GM13977 (cell line): ENCODE results near the gene SVBP.
"Not testable (repeated sequence)": the region's sequence is repeated elsewhere in the genome, so short reads cannot be mapped to it uniquely, and the experiment has no call there.

Experiments
- DNase-seq: peaks from one replicate; pipeline ENCODE4 v3.0.0; 2012; ENCODE audit warnings: low spot score
- CTCF ChIP-seq: IDR thresholded peaks from 2 replicates; pipeline ENCODE4 v1.5.1; 2012; ENCODE audit warnings: mild to moderate bottlenecking, control low read depth; ENCODE audit not compliant: insufficient read depth; ENCODE audit errors: extremely low read depth, missing control alignments
- in situ Hi-C: fragments of 300-500 bp; cut with MboI; formaldehyde crosslinking; loops from one replicate; pipeline ENCODE4 v1.12.0; 2022; ENCODE audit warnings: low sequenced_read_pairs, low pct_unique_long_range_greater_than_20kb, mixed read lengths, inconsistent platforms; ENCODE audit not compliant: unreplicated experiment

The SVBP gene

GRCh38 chr1:42816585-42817439, at the start of gene SVBP, which contains the start of gene ERMAP:
Gene SVBP (minus strand): TSS chr1:42817397. CDS start chr1:42816544, 853 bp downstream.
Gene ERMAP (plus strand): TSS chr1:42817122. CDS start chr1:42830449, 13,327 bp downstream.
- TF ChIP-seq CTCF, result no peak
- DNase-seq, result peak; percentile 98
- in situ Hi-C loops, result no loop called here

DNA sequence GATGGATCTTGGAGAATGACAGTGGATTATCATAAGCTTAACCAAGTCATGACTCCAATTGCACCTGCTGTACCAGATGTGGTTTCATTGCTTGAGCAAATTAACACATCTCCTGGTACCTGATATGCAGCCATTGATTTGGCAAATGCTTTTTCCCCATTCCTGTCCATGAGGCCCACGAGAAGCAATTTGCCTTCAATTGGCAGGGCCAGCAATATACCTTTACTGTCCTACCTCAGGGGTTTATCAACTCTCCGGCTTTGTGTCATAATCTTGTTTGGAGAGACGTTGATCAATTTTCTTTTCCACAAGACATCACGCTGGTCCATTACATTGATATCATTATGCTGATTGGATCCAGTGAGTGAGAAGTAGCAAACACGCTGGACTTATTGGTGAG, 49.4 kb upstream of the SVBP start:
- DNase-seq, result no peak
- no peak for TF ChIP-seq CTCF
- in situ Hi-C loops, result no loop called here

GRCh38 chr1:42861014-42861399, 43.8 kb upstream of the SVBP start:
- TF ChIP-seq CTCF, result no peak
- no peak for DNase-seq
- in situ Hi-C loops, result no loop called here

GRCh38 chr1:42860339-42861013, 43.3 kb upstream of the SVBP start:
- in situ Hi-C loops, result no loop called here
- no peak for TF ChIP-seq CTCF

GRCh38 chr1:42859366-42859765, 42.2 kb upstream of the SVBP start:
- in situ Hi-C loops, result not testable (repeated sequence)

More at GRCh38 chr1:42860339-42861013, 43.3 kb upstream of the SVBP start:
- no peak for DNase-seq

GRCh38 chr1:42856554-42856953, 39.4 kb upstream of the SVBP start:
- DNase-seq, in situ Hi-C loops: not testable (repeated sequence)

More at GRCh38 chr1:42859366-42859765, 42.2 kb upstream of the SVBP start:
- not testable (repeated sequence) for DNase-seq

- no peak for TF ChIP-seq CTCF
- no peak for DNase-seq
- in situ Hi-C loops, result no loop called here
Observed at GRCh38 chr1:42853116-42853884, 36.1 kb upstream of the SVBP start.
